NT2/D1 (cell line): Measurements from ENCODE around the gene UBR2.

ENCODE experiments used
- SUZ12 ChIP-seq: IDR thresholded peaks from 2 replicates; pipeline ENCODE4 v1.6.1; 2011; ENCODE audit not compliant: insufficient read length, insufficient read depth; ENCODE audit errors: extremely low read depth
- YY1 ChIP-seq: IDR thresholded peaks from 2 replicates; pipeline ENCODE4 v1.6.1; 2011; ENCODE audit not compliant: insufficient read length, insufficient read depth

DNA sequence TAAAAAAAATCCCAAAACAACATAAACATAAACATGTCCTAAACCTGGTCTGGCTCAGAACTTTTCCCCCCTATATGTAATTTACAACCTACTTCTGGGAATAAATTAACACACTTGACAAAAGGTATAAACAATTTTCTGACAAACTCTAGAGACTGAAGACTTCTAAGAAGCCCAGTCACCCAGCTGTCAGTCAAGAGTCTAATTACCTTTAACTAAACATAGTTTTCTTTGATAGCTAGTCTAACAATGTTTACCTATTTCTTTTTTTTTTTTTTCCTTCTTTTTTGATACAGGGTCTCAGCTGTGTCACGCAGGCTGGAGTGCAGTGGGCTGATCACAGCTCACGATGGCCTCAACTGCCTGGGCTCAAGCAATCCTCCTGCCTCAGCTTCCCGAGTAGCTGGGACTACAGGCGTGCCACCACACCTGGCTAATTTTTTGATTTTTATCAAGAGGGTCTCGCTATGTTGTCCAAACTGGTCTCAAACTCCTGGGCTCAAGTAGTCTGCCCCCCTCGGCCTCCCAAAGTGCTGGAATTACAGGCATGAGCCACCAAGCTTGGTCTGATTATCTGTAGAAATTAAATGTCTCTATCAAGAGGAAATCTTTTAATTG, 932 bp upstream of the UBR2 start:
- no peak for TF ChIP-seq YY1
- no peak for TF ChIP-seq SUZ12
